GM19035 (cell line): ENCODE data around the gene CLDN18.

Experiments used
- ATAC-seq: cut with Tn5 transposase; IDR thresholded peaks from one replicate; pipeline ENCODE4 v1.9.1; 2021; ENCODE audit not compliant: unreplicated experiment

The CLDN18 gene

GRCh38 chr3:138023754-138024153 is 13.8 kb downstream of the CLDN18 start:
- ATAC-seq: no peak

GRCh38 chr3:138025553-138025952 is 15.6 kb downstream of the CLDN18 start:
- ATAC-seq: no peak

- no peak for ATAC-seq
Measured at GRCh38 chr3:138027821-138028220, 17.9 kb downstream of the CLDN18 start.

- ATAC-seq: no peak
Measured at GRCh38 chr3:138030734-138031280, 20.8 kb downstream of the CLDN18 start.

- ATAC-seq: no peak
Measured at GRCh38 chr3:138031536-138031935, 21.6 kb downstream of the CLDN18 start.

GRCh38 chr3:138032567-138032966 is 22.6 kb downstream of the CLDN18 start:
- ATAC-seq: peak; percentile 56

GRCh38 chr3:138033202-138033691 is 23.3 kb downstream of the CLDN18 start:
- no peak for ATAC-seq

- ATAC-seq: no peak
Measured at GRCh38 chr3:138034918-138035317, 25.0 kb downstream of the CLDN18 start.

- ATAC-seq: no peak
Measured at GRCh38 chr3:138036572-138036971, 26.6 kb downstream of the CLDN18 start.

GRCh38 chr3:138038725-138039462 is 28.9 kb downstream of the CLDN18 start:
- ATAC-seq: no peak

- ATAC-seq: no peak
Measured at GRCh38 chr3:138042043-138042442, 32.1 kb downstream of the CLDN18 start.

- no peak for ATAC-seq
Measured at GRCh38 chr3:138043266-138044029, 33.5 kb downstream of the CLDN18 start.

GRCh38 chr3:138046085-138046484 is 36.1 kb downstream of the CLDN18 start:
- no peak for ATAC-seq

- peak; percentile 64 for ATAC-seq
Measured at GRCh38 chr3:138046955-138047354, 37.0 kb downstream of the CLDN18 start.

GRCh38 chr3:138047596-138048158 is 37.7 kb downstream of the CLDN18 start:
- no peak for ATAC-seq

GRCh38 chr3:138049157-138049919 is 39.4 kb downstream of the CLDN18 start:
- no peak for ATAC-seq

- peak; percentile 91 for ATAC-seq
Measured at GRCh38 chr3:138051947-138052802, 42.2 kb downstream of the CLDN18 start.

GRCh38 chr3:138054057-138054456 is 44.1 kb downstream of the CLDN18 start:
- no peak for ATAC-seq

GRCh38 chr3:138057384-138057783 is 47.4 kb downstream of the CLDN18 start:
- ATAC-seq: no peak

GRCh38 chr3:138059261-138059660 is 49.3 kb downstream of the CLDN18 start:
- ATAC-seq: no peak
